Measurements from ENCODE around the gene ADAM10. TPM values are rescaled to one million over a fixed set of nuclear protein-coding genes. Genes with fewer than 3 reads are reported as not detected.

Gene ADAM10
- total RNA-seq, 6 donors from 2014 or later, result 64.5 to 139 (median 93.5) TPM

GRCh38 chr15:58748040-58748851, 1.3 kb downstream of the ADAM10 start:
- Histone ChIP-seq H3K4me3 (peak overlapping the region; percentile 81 to 94 (median 90)), H3K4me1 (peaks cover 18 to 38% (median 30%) of the 10 kb centered on the region in 4 donors), H3K27ac (peak overlapping the region; percentile 96 to 99 (median 97)), H3K27me3 (no peaks in the 10 kb centered on the region), H3K9me3 (no peaks in the 10 kb centered on the region), H3K36me3 (no peaks in the 10 kb centered on the region)
- DNase-seq (no peak), ATAC-seq (ENCODE audit: low FRiP score in 2 of 2) (no peak)
- 4 to 5% methylated on average over 14 of the region's 14 CpGs for WGBS, 2 donors
- TF ChIP-seq POLR2AphosphoS5 (IDR thresholded peaks at IDR 0.05), result no peak
- TF ChIP-seq POLR2A (IDR thresholded peaks at IDR 0.05), result no peak
- no peak for TF ChIP-seq EP300 (IDR thresholded peaks at IDR 0.05)
- no peak for TF ChIP-seq CTCF (IDR thresholded peaks at IDR 0.05)

GRCh38 chr15:58746174-58746573, 3.3 kb downstream of the ADAM10 start:
- no peak overlapping the region for H3K27ac ChIP-seq
- no peak for TF ChIP-seq EP300 (IDR thresholded peaks at IDR 0.05)
- no peak for TF ChIP-seq POLR2A (IDR thresholded peaks at IDR 0.05)
- no peak for TF ChIP-seq CTCF (IDR thresholded peaks at IDR 0.05)
- no peak for TF ChIP-seq POLR2AphosphoS5 (IDR thresholded peaks at IDR 0.05)
- DNase-seq (no peak), ATAC-seq (ENCODE audit: low FRiP score in 2 of 2) (no peak)
- H3K27me3 ChIP-seq, result no peaks in the 10 kb centered on the region
- H3K4me1 ChIP-seq, result peaks cover 18 to 55% (median 42%) of the 10 kb centered on the region in 4 donors
- H3K4me3 ChIP-seq, result no peak overlapping the region
- H3K9me3 ChIP-seq, result no peaks in the 10 kb centered on the region
- no peaks in the 10 kb centered on the region for H3K36me3 ChIP-seq
- 95 to 97% methylated on average over 1 of the region's 1 CpG for WGBS, 2 donors

- DNase-seq (no peak), ATAC-seq (ENCODE audit: low FRiP score in 2 of 2) (no peak)
- Histone ChIP-seq H3K27ac (peak overlapping the region in 3 of 4 donors; percentile 1 to 38 (median 10)), H3K4me3 (no peak overlapping the region), H3K9me3 (no peaks in the 10 kb centered on the region), H3K36me3 (no peaks in the 10 kb centered on the region), H3K4me1 (peaks cover 23 to 62% (median 54%) of the 10 kb centered on the region in 4 donors), H3K27me3 (no peaks in the 10 kb centered on the region)
- WGBS, 2 donors, result 84 to 88% methylated on average over 5 of the region's 5 CpGs
- TF ChIP-seq POLR2AphosphoS5 (IDR thresholded peaks at IDR 0.05) (no peak), EP300 (IDR thresholded peaks at IDR 0.05) (no peak), CTCF (IDR thresholded peaks at IDR 0.05) (no peak), POLR2A (IDR thresholded peaks at IDR 0.05) (no peak)
Measured at GRCh38 chr15:58742819-58743502, 6.5 kb downstream of the ADAM10 start.

- Histone ChIP-seq H3K27me3 (no peaks in the 10 kb centered on the region), H3K27ac (peak overlapping the region in 2 of 4 donors; percentile 10 to 38), H3K36me3 (no peaks in the 10 kb centered on the region), H3K4me1 (peaks cover 24 to 65% (median 51%) of the 10 kb centered on the region in 4 donors), H3K9me3 (no peaks in the 10 kb centered on the region), H3K4me3 (no peak overlapping the region)
- peak in 1 of 2 donors; percentile 59 for DNase-seq
- TF ChIP-seq POLR2A (IDR thresholded peaks at IDR 0.05) (no peak), EP300 (IDR thresholded peaks at IDR 0.05) (peak in 3 of 4 donors; percentile 27 to 63 (median 57)), POLR2AphosphoS5 (IDR thresholded peaks at IDR 0.05) (peak in 1 of 2 donors; percentile 32), CTCF (IDR thresholded peaks at IDR 0.05) (no peak)
- peak; percentile 32 to 73 for ATAC-seq (ENCODE audit: low FRiP score in 2 of 2)
- 59 to 61% methylated on average over 8 of the region's 8 CpGs for WGBS, 2 donors
Measured at GRCh38 chr15:58742022-58742813, 7.3 kb downstream of the ADAM10 start.
